GM18907 (cell line): ENCODE measurements around the gene ARGLU1.

Experiments
- ATAC-seq: cut with Tn5 transposase; IDR thresholded peaks from one replicate; pipeline ENCODE4 v1.9.1; 2021; ENCODE audit warnings: mild to moderate bottlenecking, moderate library complexity; ENCODE audit not compliant: unreplicated experiment

The ARGLU1 gene

DNA sequence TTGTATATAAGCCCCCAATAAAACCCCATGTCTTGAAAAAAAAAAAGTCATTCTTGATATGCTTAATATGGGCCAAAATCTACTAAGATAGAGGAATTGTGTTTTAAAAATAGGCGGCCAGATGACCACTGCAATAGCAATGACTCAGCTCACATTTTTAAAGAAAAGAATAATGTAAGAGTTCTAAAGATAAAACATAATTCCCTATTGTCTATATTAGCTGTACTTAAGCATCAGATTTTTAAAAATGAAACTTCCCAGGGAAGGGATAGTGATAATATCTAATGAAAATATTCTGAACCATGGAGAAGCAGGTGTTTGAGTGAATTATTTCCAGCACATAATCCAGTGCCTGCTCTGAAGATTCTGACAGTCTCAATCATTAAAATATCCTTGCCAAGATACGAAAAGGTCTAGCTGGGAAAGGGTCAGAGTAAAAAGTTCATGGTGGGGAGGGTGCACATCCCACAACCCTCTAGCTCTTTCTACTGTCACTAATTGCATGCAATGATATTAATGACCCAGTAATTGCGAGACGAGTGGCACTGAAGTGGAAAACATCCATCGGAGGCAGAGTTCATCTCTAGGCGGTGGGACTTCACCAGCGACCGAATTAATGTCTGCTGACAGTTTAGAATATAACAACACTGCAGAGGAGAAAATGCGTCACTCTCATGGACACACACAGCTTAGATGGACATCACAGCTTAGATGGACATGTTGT lies 64.0 kb downstream of the ARGLU1 start:
- ATAC-seq = no peak

DNA sequence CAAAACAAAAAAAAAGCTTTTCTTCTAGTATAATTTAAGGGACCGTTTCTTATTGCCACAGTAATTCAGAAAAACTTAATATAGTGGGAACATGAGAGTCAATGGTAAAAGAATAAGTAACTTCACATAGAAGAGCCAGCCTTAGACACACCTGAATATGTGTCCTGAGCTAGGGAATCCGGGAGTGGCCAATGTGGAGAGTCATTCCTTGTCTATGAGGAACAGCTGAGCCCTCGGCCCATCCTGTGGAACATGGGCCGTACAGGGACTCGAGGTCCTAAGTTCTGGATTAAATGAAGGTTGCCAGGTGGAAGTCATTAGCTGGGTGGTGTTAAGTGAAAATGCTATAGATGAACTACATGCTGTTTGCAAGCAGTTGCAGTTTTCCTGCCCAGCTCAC lies 64.7 kb downstream of the ARGLU1 start:
- ATAC-seq = no peak

DNA sequence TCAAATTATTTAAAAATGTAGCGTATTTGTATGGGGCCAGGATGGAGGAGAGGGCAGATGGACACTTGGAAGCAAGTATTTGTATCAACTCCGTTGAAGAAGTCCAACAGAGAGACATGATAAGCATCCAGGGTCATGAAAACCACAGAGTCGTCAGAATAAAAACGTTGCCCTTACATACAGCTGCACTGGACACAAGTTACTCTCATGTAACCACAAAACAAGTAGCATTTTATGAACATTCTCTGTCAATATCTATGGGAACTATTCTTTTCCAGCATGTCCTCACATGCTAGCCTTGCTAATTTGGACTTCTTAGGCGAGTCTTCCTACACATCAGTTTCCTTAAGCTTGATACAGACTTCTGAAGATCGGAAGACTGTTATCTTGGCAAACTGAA lies 67.5 kb downstream of the ARGLU1 start:
- ATAC-seq = no peak

DNA sequence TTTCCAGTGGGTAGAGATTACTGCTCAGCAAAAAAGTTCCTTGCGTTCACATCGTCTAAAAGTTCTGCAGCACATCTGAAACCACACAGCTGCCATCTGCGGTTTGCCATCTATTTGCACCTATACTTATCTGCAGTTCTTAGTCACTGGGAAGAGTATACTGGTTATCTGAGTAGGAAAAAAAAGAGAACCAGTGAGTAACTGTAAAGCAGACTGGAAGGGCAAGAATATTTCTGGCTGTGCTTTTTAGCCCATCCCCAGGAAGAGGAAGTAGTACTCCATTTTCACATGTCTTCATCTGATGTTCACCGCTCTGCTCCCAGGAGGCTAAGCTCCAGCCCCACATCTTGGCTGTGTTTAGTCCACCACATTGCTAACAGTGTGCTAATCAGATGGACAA lies 68.0 kb downstream of the ARGLU1 start:
- ATAC-seq = peak; percentile 87

DNA sequence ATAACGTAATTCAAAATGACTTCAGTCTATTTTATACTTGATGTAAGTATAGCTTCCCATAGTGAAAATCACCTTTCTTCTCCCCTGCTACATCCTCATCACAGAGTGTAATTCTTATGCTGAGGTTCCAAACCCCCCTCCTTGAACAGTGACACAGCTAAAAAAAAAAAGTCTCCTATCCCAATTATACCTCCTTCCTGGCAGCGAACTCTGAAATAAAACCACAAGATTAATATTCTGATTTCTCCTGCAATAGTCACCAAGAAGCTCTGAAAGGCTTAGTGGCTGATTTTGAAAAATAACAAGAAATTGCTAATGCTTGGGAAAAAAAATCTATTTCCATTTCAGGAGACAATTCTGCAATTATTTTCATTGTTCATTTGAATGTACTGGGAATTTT lies 68.8 kb downstream of the ARGLU1 start:
- no peak for ATAC-seq

DNA sequence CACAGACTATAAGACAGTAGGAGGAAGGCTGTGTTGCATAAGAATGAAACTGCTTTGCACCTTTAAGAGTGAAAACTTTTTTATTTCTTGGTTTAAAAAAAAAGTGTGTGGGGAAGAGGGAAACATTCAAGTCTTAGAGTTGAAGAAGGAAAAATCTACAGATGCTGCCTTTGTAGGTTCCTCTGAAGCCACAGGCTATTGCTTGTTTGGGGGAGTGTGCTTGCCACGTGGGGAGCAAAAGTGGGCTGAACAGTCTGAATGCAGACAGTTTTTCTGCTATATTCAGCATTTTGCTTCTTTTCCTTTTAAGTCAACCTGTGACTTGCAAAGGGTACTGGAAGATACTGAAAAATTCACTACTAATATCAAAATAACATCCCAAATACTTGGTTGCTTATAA lies 69.4 kb downstream of the ARGLU1 start:
- ATAC-seq = no peak

DNA sequence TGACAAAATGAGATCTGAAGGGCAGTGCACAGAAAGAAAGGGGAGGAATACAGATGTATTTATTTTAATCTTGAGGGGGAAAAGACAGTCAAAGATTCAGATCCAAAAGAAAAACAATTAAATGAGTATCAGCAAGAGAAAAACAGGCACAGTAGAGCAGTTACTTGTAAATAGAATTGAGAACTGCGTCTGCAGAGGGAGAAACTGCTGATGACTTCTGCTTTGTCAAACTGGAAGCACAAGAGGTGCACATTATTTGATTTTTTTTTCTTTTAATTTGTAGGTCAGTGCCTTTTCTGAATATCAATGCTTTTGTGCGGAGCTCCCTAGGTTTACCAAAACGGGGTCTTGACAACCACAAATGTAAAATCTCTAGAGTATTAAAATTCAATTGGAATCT lies 69.8 kb downstream of the ARGLU1 start:
- ATAC-seq = no peak

DNA sequence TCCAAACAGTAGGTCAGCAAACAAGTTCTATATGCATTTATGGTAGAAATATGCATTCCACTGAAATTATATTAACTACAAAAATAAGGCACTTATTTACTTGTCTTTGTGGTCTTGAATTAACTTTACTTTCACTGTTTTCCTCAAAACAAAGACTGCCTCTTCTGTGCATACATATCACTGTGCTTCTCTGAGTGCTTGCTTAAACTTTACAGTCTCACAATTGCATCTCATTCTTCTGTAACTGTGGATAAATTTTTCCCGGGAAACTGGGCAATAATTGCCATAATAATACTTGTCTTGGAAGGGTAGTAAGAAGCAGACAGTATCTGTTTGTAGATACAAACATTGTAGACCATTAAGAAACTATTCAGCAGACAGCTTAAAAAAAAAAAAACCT lies 70.9 kb downstream of the ARGLU1 start:
- ATAC-seq = no peak

DNA sequence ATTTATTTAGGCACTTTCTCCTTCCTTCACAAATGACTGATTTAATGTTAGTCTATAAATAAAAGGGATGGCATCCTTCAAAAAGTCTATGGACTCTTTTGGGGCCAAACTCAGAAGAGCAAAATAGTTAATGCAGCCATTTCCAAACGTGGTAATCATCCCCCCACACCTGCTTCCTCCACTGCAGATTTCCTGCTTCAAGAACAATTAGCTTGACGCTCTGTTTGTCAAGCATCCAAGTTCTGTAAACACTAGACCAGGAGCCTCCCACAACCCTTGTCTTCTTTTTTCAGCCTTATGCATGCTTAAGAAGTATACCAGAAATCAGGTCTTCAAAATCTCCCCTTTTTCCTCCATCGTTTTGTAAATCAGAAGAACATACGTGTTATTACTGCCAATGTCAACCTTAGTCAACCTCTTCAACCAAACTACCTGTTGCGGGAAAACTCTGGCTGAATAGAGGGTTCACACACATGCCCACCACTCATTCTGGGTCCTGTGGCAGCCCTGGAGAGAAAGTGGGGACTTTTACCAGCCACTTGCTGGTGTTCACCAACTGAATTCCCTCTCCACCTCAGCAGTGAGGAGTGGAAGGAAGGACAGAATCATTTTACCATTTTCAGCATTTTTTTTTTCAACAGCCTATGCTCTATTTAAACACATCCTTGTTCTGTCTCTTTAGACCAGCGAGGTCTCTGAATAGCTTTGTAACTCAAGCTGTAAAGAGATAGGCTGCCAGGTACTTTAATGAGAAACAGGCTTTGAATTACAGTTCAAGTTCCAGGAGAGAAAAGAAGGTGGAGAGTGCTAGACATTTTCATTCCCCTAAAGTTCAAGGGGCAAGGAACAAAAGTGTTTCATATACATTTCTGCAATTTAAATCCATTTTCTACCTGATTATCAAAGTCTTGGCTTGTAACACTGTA lies 71.6 kb downstream of the ARGLU1 start:
- ATAC-seq = no peak

DNA sequence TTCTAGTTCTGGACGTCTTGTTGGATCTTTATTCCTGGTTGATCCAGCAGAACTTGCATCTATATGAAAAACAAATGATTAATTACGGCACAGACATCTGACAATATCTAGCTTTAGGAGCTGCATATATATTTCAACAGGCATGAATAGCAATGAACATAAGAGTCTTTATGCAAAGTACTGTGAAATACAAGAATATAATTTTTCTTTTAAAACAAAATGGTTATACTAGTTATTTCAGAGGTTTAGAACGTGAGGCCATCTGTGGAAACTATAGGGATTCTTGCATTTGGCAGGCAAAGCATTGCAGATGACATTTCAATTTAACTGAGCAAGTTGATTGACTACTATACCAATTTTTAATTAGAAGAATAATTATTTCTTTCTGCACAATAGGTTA lies 73.0 kb downstream of the ARGLU1 start:
- ATAC-seq = no peak

DNA sequence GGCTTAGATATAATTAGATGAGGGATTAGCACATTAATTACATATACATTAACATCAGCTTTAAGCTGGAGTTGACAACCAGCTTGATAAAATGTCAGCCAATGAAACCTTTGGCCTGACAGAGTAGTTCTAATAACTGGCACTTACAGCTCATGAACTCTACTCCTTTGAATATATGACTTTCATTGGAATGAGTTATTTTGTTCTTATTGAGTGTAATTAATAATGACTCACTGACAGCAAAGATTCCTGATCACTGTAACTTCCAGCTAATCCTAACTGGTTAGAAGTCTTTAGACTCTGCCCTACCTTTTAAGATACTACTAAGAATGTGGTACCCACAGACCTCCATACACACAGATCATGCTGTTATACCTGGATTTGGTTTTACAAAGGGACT lies 73.4 kb downstream of the ARGLU1 start:
- no peak for ATAC-seq

DNA sequence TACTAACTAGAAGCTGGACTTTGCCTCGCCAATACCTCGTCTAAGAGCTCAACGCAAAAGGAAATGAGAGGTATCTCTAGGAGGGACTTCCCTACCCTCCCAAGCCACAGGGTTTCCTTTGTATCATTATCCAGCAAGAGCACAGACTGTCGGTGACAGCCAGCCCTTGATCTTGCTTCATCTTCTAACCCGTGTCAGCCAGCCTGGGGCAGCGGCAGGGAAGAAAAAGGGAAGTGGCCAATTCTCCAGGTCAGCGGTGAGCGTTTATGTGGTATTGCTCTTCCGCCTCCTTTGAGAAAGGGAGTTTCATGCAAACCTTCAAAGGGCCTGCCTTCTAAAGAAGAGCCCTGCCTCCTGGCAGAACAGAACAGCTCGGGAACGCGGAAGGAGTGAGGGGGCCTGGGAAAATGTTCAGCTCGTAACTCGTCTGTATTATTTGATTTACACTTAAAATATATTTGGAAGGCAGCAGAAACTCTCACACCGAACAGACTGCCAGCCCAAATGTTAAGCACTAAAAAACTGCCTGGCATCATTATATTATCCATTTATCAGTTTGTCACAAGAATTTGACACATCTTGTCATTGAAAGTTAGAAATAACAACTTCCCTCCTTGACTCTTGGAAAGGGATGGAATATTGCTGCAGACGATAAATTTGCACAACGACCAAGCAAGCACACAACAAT lies 74.3 kb downstream of the ARGLU1 start:
- peak; percentile 96 for ATAC-seq

DNA sequence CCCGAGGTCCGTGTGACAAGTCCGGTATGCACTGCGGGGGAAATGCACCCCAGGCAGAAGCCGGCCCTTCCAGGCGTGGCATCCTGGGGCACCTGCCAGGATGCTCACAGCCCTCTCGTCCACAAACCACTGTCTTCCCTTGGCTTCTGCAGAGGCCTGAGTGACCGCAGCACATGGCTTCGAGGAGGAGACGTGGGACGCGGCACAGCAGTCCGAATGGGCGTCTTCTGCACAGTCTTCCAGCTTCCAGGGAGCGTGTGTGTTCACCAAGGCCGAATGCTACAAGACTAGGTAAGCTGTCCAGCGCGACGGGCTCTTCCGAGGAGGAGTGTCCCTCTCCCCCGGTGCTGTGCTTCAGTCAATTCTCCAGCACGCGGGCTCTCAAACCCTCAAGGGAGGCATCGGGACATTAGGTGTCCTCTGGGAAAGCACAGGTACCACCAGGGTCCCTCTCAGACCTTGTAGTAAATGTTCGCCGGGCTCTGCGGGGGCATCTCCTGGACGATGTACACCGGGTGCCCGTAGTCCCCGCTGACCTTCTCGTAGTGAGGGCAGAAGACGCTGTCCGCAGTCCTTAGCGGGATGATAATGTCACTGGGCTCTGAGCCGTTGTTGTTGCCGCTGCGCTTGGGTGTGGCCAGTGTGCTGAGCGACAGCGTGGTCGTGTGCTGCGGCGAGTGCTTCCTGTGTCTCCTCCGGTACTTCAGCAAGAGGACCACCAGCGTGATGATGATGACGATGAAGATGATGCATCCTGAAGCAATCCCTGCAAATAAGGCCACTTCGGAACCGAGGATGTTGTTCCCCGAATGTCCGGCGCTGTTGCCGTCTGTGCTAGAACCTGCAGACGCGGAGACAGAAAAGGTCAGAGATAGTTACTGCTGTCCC lies 75.1 kb downstream of the ARGLU1 start:
- no peak for ATAC-seq

DNA sequence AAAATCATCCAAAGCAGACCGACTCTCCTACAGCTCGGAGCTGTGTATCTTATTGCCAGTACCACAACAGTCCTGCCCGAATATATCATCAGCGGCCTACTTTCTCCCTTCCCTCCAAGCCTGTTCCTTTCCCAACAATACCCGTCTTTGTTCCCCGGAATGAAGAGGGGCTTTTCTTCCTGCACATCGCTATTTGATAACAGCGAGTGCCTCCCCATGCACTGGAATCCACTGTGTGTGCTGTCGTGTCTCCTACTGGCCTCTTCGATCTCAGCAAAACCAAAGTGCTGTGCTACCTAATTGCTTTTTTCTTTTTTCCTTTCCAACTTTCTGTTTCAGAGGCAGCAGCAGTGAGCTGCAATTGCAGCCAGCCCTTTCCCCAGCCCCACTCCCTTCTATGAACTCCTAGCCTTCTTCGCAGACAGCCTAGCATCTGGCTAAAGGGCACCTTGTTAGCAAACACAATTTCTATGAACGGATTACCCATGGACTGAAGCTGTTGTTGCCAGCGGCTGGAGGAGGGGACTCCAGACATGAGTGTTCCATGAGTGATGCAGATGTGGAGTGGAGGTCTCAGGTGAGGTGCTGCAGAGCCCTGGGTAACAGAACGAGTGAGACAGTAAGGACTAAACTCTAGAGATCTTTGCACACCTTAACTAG lies 75.9 kb downstream of the ARGLU1 start:
- ATAC-seq = no peak
